ENCODE measurements around the gene BAD. TPM values are rescaled to one million over a fixed set of nuclear protein-coding genes. Genes with fewer than 3 reads are reported as not detected.
"Not testable (repeated sequence)": the region's sequence is repeated elsewhere in the genome, so short reads cannot be mapped to it uniquely, and the experiment has no call there.

BAD gene
- total RNA-seq, 2 donors from 2014 or later, result 51.1 to 85.9 TPM

DNA sequence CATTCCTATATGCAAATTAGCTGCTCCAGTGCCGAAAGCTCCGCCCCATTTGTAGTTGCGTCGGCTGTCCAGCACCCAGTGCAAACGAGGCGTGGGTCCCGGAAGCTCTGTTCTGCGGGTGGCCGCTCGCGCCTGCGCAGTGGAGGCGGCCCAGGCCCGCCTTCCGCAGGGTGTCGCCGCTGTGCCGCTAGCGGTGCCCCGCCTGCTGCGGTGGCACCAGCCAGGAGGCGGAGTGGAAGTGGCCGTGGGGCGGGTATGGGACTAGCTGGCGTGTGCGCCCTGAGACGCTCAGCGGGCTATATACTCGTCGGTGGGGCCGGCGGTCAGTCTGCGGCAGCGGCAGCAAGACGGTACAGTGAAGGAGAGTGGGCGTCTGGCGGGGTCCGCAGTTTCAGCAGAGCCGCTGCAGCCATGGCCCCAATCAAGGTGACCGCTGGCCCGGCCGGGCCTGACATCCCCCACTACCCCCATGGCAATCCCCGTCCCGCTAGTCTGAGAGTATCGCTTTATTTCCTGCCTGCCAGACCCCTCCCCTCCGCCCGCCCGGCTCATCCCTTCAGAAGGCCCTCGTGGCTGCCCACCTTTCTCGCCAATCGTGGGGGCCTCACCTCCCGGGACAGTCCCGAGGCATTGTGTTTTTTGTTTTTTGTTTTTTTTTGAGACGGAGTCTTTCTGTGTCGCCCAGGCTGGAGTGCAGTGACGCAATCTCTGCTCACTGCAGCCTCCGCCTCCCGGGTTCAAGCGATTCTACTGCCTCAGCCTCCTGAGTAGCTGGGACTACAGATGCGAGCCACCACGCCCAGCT is 33.7 kb upstream of the BAD start, which contains the start of gene PRDX5:
Gene PRDX5, plus strand, starts transcription at position 161 of the 805 bp plus-strand sequence. Its CDS starts 95 bp downstream, at position 256.
- Histone ChIP-seq H3K9me3 (no peaks in the 10 kb centered on the region), H3K4me3 (peak within 1 kb of the TSS; percentile 66 to 93), H3K27ac (peak within 1 kb of the TSS; percentile 92 to 99 (median 98)), H3K4me1 (peaks cover 45% of the 10 kb centered on the region), H3K36me3 (replicated peaks in 1 of 2; ENCODE audit: insufficient read depth in 1 of 2, low read depth in 2 of 2) (peaks cover 0 to 5% of the 10 kb centered on the region in 2 donors), H3K27me3 (no peaks in the 10 kb centered on the region)
- intact Hi-C loops (cut with DNase I), result no loop called here
- WGBS, 2 donors, result 0% methylated on average over 35 to 61 of the region's 61 CpGs
- TF ChIP-seq CTCF (IDR thresholded peaks at IDR 0.05) (peak; percentile 18 to 85 (median 53)), POLR2A (IDR thresholded peaks at IDR 0.05) (peak; percentile 89 to 94 (median 92))
- peak; percentile 96 to 99 (median 98) for DNase-seq
- peak; percentile 90 for ATAC-seq

GRCh38 chr11:64317325-64317960 is 33.0 kb upstream of the BAD start, which contains the start of gene TRMT112:
TSS of gene TRMT112 (minus strand) at chr11:64317559. CDS start at chr11:64317526, 33 bp downstream.
- Histone ChIP-seq H3K27me3 (no peaks in the 10 kb centered on the region), H3K4me1 (peaks cover 45% of the 10 kb centered on the region), H3K9me3 (no peaks in the 10 kb centered on the region), H3K4me3 (peak within 1 kb of the TSS; percentile 66 to 93), H3K27ac (peak within 1 kb of the TSS; percentile 92 to 99 (median 98)), H3K36me3 (replicated peaks in 1 of 2; ENCODE audit: insufficient read depth in 1 of 2, low read depth in 2 of 2) (peaks cover 0 to 3% of the 10 kb centered on the region in 2 donors)
- intact Hi-C loops (cut with DNase I), result no loop called here
- no peak for TF ChIP-seq CTCF (IDR thresholded peaks at IDR 0.05)
- peak; percentile 72 to 88 (median 86) for TF ChIP-seq POLR2A (IDR thresholded peaks at IDR 0.05)
- 0% methylated on average over 16 to 43 of the region's 43 CpGs for WGBS, 2 donors
- DNase-seq (peak; percentile 96 to 99 (median 98)), ATAC-seq (peak; percentile 86)

DNA sequence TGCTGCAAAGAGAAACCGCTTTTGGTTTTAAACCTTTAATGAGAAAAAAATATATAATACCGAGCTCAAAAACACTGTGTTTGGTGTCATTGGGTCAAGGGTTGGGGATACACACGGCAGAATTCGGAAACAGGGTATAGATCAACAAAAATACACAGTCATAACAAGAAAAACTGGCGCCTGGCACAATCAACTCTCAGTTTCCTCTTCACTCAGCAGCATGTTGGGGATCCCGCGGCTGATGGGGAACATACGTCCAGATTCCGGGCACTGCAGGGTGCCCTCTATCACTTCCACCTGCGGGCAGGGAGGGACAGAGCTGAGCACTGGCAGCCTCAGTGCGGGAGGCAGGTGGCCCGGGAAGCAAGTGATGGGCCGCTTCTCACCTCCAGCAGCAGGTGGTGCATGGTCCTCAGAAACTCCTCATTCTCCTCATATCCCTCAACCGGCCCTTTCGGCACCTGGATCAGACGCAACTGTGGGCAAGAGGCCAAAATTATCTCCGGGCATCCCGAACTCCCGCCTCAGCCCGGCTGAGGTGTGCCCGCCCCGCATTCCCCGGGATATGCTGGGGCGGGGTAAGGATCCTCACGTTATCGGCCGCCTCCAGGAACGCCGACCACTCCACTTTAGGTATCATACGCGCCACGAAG is 32.3 kb upstream of the BAD start:
- H3K36me3 ChIP-seq (replicated peaks in 1 of 2; ENCODE audit: insufficient read depth in 1 of 2, low read depth in 2 of 2), result peaks cover 0 to 3% of the 10 kb centered on the region in 2 donors
- WGBS, 2 donors, result 3 to 10% methylated on average over 9 to 32 of the region's 32 CpGs
- peak in 1 of 7 experiments; percentile 32 for TF ChIP-seq CTCF (IDR thresholded peaks at IDR 0.05)
- no peak for TF ChIP-seq POLR2A (IDR thresholded peaks at IDR 0.05)
- intact Hi-C loops (cut with DNase I), result no loop called here
- ATAC-seq (no peak), DNase-seq (peak; percentile 45 to 67 (median 54))
- peak overlapping the region; percentile 49 to 93 for H3K4me3 ChIP-seq
- no peaks in the 10 kb centered on the region for H3K27me3 ChIP-seq
- peaks cover 42% of the 10 kb centered on the region for H3K4me1 ChIP-seq
- no peaks in the 10 kb centered on the region for H3K9me3 ChIP-seq
- H3K27ac ChIP-seq, result peak overlapping the region; percentile 92 to 99 (median 98)

GRCh38 chr11:64315667-64316526 is 31.4 kb upstream of the BAD start:
- Histone ChIP-seq H3K4me1 (peaks cover 33% of the 10 kb centered on the region), H3K27ac (peak overlapping the region in 1 of 4 donors; percentile 97)
- ATAC-seq; H3K4me3 ChIP-seq; H3K27me3 ChIP-seq; DNase-seq; H3K36me3 ChIP-seq (replicated peaks in 1 of 2; ENCODE audit: insufficient read depth in 1 of 2, low read depth in 2 of 2); intact Hi-C loops (cut with DNase I); H3K9me3 ChIP-seq: not testable (repeated sequence)
- 79% methylated on average over 17 to 23 of the region's 25 CpGs for WGBS, 2 donors

Measured in body of pancreas (tissue), 4 donors.